H54 (cell line): ENCODE results near the gene MEIOB.
"Not testable (repeated sequence)": the region's sequence is repeated elsewhere in the genome, so short reads cannot be mapped to it uniquely, and the experiment has no call there.

Source experiments
- DNase-seq: peaks from one replicate; pipeline ENCODE4 v3.0.0; 2011; ENCODE audit warnings: low spot score, mixed read lengths; ENCODE audit not compliant: insufficient read length
- FAIRE-seq: peaks from 3 replicates; lab custom pipeline; 2011; peaks lifted over from hg19 to GRCh38; lab: Jason Lieb, UNC
- POLR2A ChIP-seq: IDR thresholded peaks from 2 replicates; pipeline ENCODE4 v1.6.1; 2011; ENCODE audit warnings: low read depth, mild to moderate bottlenecking, low read length

The MEIOB gene, protein sequence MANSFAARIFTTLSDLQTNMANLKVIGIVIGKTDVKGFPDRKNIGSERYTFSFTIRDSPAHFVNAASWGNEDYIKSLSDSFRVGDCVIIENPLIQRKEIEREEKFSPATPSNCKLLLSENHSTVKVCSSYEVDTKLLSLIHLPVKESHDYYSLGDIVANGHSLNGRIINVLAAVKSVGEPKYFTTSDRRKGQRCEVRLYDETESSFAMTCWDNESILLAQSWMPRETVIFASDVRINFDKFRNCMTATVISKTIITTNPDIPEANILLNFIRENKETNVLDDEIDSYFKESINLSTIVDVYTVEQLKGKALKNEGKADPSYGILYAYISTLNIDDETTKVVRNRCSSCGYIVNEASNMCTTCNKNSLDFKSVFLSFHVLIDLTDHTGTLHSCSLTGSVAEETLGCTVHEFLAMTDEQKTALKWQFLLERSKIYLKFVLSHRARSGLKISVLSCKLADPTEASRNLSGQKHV

GRCh38 chr16:1871974-1872635 is at the start of gene MEIOB:
TSS of gene MEIOB (minus strand) at chr16:1872164. CDS start at chr16:1868175, 3,989 bp downstream.
- no peak for FAIRE-seq
- no peak for TF ChIP-seq POLR2A

DNA sequence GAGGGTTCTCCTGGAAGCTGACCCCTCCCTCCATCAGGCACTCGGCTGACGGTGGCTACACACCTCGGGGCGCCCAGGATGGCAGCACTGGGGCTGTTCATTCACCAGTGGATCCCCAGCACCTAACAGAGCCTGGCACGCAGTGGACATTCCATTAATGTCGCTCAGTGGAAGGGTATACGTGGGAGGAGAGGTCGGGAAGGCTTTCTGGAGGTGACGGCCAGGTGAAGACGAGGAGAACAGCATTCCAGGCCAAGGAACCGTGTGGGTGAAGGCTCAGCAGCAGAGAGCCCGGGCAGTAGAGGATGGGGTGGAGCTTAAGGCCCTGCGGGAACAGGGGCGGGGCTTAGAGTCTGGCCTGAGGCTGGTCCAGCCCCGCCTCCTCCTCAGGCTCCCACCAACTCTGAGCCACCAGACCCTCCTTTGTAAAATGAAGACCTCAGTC is 48.8 kb upstream of the MEIOB start:
- DNase-seq, result peak; percentile 65
- TF ChIP-seq POLR2A, result no peak
- no peak for FAIRE-seq

More at GRCh38 chr16:1871974-1872635, at the start of gene MEIOB:
- no peak for DNase-seq

DNA sequence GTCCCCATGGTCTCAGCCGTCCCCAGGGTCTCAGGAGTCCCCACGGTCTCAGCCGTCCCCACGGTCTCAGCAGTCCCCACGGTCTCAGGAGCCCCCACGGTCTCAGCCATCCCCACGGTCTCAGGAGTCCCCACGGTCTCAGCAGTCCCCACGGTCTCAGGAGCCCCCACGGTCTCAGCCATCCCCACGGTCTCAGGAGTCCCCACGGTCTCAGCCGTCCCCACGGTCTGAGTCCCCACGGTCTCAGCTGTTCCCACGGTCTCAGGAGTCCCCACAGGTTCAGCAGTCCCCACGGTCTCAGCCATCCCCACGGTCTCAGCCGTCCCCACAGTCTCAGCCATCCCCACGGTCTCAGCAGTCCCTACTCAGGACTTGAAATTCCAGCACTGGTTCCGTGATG is 48.2 kb upstream of the MEIOB start:
- not testable (repeated sequence) for FAIRE-seq, DNase-seq

DNA sequence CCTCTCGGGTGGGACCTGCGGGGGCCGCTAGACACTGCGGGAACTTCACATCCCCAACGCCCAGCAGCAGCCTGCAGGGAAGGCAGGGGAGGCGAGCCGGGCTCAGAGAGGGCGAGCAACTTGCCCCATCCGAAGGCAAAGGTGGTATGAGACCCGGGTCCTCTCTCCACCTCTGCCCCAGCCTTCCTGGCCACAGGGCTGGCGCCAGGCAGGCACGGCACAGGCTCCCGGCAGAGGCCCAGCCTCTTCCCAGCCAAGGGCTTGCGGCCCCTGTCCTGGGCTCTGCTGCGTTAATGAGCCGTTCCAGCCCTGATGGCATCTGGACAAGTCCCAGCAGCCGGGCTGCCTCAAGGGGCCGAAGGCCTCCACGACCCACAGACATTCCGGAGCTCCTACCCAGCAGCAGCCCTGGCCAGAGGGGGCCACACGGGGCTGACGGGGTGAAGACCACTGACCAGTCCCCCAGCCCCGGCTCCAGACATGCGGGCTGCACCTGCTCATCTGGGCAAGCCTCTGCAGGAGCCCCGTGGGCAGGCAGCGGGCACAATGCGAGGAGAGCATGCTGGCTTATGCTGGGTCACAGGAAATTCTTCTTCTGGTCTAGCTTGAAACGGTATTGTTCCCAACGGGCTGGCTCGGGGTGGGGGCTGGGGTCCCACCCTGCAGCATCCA is 47.5 kb upstream of the MEIOB start:
- no peak for TF ChIP-seq POLR2A
- DNase-seq (no peak), FAIRE-seq (no peak)

DNA sequence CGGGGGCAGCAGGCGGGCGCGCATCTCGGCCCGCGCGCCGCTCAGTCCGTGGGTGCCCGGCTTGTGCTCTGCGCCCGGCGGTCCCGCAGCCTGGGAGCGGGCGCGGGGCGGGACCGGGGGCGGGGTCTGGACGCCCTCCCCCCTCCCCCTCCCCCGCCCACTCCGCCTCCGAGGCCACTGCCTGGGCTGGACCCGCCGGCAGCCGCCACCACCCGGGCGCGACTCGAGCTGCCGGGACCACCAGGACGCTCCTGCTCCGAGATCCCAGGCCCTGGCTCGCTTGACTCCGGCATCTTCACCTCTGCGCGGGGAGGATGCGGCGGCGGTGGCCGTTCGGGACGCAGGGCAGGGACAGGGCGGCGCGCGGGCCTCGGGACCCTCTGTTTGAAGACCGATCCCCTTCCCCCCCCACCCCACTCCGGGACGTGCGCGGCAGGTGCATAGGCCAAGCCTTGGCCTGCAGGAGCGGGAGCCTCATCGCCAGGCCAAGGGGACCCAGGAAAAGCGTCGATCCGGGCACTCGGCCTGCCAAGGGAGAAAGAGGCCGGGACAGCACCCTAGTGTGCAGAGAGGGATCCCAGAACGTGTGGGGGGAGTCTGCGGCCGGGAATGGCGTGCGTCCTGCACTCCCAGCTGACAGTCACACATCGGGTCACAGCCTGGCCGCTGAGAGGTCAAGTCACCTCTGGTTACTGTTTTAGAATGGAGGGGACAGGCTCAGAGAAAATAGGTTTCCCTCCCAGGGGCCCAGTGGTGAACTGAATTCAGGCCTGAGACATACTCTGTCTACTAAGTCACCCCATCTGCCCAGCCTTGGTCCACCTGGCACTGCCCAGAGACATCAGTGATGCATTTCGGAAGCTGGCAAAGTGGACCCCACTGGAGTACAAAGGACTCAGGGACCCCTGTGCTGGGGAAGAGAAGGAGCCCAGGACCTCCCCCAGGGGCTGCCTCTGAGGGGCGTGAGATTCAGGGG is 46.7 kb upstream of the MEIOB start, which contains the start of gene HS3ST6:
TSS of gene HS3ST6 (minus strand) at position 65 of the 976 bp plus-strand sequence. CDS start 92 bp downstream, outside the sequence.
- no peak for FAIRE-seq
- no peak for DNase-seq
- TF ChIP-seq POLR2A, result no peak

DNA sequence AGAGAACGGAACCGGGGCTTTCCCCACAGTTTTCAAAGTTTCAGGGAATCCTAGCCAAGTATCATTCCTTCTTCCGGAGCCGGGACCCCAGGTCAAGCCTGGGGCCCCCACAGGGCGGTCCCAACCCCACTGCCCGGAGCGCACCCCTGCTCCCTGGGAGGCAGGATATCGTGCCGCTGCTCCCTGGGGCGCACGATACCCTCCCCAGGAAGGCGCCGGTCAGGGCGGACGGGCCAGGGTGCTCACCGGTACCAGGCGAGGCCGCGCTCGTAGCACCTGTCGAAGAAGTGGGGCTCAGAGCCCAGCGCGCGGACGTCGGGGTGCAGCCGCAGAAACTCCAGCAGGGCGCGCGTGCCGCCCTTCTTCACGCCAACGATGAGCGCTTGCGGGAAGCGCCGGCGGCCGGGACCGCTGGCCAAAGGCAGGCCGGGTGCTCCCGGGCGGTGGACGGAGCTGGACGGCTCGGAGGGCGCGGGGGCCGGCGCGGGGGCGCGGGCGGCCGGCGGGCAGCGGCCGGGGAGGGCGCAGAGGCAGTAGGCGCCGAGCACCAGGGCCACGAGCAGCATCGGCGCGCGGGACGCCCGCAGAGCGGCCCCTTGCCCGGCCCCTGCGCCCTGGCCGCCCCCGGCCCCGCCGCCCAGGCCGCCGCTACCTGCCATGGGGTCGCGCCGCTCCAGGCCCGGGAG is 45.8 kb upstream of the MEIOB start:
- no peak for FAIRE-seq
- TF ChIP-seq POLR2A, result no peak

GRCh38 chr16:1917056-1917664 is 45.2 kb upstream of the MEIOB start:
- FAIRE-seq, result no peak
- TF ChIP-seq POLR2A, result no peak
- no peak for DNase-seq

More for the DNA sequence above, 45.8 kb upstream of the MEIOB start:
- DNase-seq, result no peak

- FAIRE-seq (no peak), DNase-seq (no peak)
- no peak for TF ChIP-seq POLR2A
Measured at GRCh38 chr16:1916640-1916990, 44.7 kb upstream of the MEIOB start.

GRCh38 chr16:1915732-1916639 is 44.0 kb upstream of the MEIOB start:
- DNase-seq, result no peak
- no peak for TF ChIP-seq POLR2A
- FAIRE-seq, result no peak

DNA sequence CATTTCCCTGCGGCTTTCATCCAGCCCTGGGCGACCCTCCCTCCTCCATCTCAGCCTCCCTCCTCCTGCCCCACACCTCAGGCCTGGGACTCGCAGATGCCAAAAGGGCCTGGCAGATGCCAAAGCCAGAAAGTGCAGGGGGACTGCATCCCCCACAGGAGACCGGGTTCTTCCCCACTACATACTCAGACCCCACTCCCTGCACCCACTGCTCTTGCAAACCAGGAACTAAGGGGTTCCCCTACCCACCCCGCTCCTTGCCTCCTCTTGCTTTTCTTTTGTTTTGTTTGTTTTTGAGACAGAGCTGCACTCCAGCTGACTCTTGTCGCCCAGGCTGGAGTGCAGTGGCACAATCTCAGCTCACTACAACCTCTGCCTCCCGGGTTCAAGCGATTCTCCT is 43.0 kb upstream of the MEIOB start:
- TF ChIP-seq POLR2A, result no peak
- FAIRE-seq, result no peak
- DNase-seq, result no peak

GRCh38 chr16:1914084-1914608 is 42.2 kb upstream of the MEIOB start:
- no peak for DNase-seq
- TF ChIP-seq POLR2A, result no peak
- FAIRE-seq, result no peak
